ENCODE data around the gene SYTL2.
"Not testable (repeated sequence)": the region's sequence is repeated elsewhere in the genome, so short reads cannot be mapped to it uniquely, and the experiment has no call there.

SYTL2 gene

GRCh38 chr11:85682330-85683305 is 128.3 kb downstream of the SYTL2 start:
- DNase-seq = no peak

DNA sequence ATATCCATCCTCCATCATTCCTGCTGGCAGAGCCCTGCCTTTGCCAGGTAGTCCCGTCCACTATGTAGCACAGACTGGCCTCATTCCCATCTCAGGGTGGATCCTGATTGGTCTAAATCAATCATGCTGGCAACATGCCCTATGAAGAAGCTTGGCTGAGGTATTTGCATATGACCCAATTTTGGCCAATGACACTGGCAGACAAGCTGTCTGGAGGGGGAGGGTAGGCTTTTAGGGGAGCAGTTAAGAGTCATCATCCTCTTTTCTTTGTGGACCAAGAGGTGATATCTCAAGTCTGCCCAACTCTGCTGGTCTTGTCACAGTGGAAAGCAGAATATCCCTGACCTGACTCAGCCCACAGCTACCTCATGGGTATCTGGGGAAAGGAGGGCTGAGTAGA is 130.0 kb downstream of the SYTL2 start:
- no peak for DNase-seq

- DNase-seq = no peak
Observed at GRCh38 chr11:85679576-85679975, 131.4 kb downstream of the SYTL2 start.

GRCh38 chr11:85673393-85673792 is 137.5 kb downstream of the SYTL2 start:
- DNase-seq = no peak

- no peak for DNase-seq
Observed at GRCh38 chr11:85672105-85672902, 138.6 kb downstream of the SYTL2 start.

GRCh38 chr11:85670949-85671663 is 139.8 kb downstream of the SYTL2 start:
- DNase-seq = not testable (repeated sequence)

DNA sequence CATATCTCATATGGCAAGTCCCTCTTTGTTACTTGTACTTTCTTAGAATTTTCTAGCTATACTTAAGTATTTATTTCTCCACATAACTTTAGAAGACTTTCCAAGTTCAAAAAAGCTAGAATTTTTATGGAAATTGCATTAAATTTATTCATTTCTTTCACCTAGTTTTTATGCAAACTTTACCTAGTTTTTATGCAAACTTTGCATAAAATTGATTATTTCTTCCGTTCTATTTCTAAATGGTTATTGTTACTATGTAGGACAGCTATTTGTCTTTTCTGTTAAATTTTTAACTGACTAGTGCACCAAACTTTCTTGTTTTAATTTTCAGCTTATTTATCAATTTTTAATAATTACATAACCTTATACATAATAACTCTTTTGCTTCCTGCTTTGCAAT is 142.8 kb downstream of the SYTL2 start:
- no peak for DNase-seq

DNA sequence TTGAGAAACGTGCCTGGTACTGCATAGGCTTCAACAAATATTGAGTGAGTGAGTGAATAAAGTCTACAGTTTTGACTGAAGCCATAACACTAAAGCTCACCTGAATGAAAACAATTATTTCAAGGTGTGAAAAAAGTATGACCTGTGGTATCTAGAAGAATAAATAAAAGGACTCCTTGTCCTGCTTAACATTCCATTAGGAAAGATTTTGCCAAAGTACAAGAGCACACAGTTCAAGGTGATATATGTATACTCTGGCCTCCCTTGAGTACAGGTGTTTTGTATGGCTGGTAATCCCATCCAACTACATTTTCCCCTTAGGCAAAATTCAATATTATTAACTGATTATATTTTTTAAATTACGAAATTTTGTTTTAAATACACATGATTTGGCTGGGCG is 144.3 kb downstream of the SYTL2 start:
- no peak for DNase-seq

- peak; percentile 10 for DNase-seq
Observed at GRCh38 chr11:85665733-85666132, 145.2 kb downstream of the SYTL2 start.

- DNase-seq = peak; percentile 96
Observed at GRCh38 chr11:85664615-85665481, 146.1 kb downstream of the SYTL2 start, which contains the start of gene CREBZF. Gene CREBZF, minus strand, starts transcription at chr11:85665129. Its CDS starts 254 bp downstream, at chr11:85664875.

DNA sequence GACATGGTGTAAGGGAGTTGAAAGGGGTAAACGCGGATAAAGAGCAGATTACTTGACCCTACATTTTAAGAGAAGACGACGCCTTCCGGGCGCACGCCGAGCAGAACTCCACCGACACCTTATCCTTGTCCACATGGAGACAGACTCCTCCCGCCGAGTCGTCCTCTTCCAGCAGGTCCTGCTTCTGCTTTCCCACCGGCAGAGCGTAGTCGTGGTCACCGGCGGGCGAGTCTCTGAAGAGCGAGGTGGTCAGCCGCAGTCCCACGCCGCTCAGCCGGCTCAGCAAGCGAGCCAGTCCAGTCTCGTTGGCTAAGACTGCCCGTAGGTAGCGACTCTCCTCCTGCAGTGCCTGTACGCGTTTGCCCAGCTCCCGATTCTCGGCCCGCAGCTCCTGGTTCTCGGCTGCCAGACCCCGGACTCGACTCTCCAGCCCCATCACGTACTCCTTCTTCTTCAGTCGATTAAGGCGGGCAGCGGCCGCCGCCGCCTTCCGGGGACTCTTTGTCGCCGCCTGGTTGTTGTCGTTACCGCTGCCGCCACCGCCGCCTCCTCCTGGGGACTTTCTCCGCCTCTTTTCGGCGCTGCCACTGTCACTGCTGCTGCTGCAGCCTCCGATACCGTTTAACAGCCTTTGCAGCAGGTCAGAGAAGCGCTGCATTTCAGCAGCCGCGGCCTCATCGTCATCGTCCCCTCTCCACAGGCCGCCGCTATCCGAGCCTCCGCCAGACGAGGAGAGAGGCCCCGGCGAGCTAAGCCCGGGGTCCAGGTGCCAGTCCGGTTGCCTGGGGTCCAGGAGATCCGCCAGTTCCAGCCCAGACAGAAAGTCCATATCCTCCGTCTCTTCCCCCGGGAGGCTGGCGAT is 147.0 kb downstream of the SYTL2 start:
- DNase-seq = peak; percentile 57

GRCh38 chr11:85663080-85663752 is 147.7 kb downstream of the SYTL2 start:
- no peak for DNase-seq

- DNase-seq = no peak
Observed at GRCh38 chr11:85661972-85662664, 148.8 kb downstream of the SYTL2 start.

DNA sequence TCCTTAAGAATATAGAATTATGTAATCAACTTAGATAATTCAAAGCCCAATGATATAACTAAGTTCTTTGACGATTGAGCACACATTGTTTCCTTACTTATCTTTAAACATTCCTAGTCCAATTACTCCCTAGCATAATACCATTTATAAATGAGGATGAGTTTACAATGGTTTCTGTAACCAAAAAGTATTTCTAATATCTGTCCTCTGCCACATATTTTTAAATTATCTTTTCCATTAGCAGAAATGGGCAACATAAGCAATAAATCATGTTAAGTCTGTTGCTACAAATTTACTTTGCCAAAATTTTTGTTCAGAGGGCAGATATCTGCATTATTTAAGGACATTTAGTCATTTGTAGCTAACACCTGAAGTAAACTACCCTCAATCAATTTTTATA is 152.8 kb downstream of the SYTL2 start:
- no peak for DNase-seq

GRCh38 chr11:85656777-85657176 is 154.2 kb downstream of the SYTL2 start:
- DNase-seq = no peak

DNA sequence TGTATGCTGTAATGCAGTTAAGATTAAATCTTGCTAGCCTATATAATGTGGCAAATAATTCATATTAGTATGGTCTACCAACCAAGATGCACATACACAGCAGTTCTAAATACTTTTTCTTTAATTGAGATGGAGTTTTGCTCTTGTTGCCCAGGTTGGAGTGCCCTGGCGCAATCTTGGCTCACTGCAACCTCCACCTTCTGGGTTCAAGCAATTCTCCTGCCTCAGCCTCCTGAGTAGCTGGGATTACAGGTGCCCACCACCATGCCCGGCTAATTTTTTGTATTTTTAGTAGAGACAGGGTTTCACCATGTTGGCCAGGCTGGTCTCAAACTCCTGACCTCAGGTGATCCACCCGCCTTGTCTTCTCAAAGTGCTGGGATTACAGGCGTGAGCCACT is 156.6 kb downstream of the SYTL2 start:
- DNase-seq = not testable (repeated sequence)

GRCh38 chr11:85652786-85653447 is 158.0 kb downstream of the SYTL2 start:
- no peak for DNase-seq

GRCh38 chr11:85651118-85651517 is 159.8 kb downstream of the SYTL2 start:
- no peak for DNase-seq
